ENCODE data around the gene PIWIL4.
"Not testable (repeated sequence)": the region's sequence is repeated elsewhere in the genome, so short reads cannot be mapped to it uniquely, and the experiment has no call there.

Gene PIWIL4

GRCh38 chr11:94586546-94586945 lies 19.4 kb downstream of the PIWIL4 start:
- no peak for DNase-seq

- DNase-seq = no peak
These were observed 19.8 kb downstream of the PIWIL4 start for GRCh38 chr11:94586978-94587377.

DNA sequence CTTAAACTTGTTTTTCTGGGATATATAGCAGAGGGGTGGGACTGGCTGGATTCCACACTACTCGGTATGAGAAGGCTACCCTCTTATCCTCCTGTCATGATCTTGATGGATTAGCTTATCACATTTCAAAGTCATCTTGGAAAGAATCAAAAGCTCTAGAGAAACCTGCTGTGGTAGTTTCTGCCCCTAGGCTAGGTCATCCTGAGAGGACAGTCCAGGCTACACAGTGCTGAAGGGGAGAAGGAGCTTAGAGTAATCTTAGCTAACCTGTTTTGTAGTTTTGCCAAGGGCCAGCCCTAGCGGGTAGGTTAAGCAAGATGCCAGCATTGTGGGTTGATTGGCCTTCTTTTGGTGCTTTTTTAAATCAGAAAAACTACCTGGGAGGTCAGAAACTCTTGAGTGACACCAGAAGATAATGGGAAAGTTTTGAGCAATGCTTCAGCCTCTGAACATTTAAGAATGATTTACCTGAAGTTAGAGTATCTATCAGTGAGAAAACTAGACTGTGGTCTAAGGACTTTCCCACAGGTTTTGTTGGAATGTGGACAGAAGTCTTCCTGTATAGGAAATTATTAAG lies 21.3 kb downstream of the PIWIL4 start:
- DNase-seq = no peak

DNA sequence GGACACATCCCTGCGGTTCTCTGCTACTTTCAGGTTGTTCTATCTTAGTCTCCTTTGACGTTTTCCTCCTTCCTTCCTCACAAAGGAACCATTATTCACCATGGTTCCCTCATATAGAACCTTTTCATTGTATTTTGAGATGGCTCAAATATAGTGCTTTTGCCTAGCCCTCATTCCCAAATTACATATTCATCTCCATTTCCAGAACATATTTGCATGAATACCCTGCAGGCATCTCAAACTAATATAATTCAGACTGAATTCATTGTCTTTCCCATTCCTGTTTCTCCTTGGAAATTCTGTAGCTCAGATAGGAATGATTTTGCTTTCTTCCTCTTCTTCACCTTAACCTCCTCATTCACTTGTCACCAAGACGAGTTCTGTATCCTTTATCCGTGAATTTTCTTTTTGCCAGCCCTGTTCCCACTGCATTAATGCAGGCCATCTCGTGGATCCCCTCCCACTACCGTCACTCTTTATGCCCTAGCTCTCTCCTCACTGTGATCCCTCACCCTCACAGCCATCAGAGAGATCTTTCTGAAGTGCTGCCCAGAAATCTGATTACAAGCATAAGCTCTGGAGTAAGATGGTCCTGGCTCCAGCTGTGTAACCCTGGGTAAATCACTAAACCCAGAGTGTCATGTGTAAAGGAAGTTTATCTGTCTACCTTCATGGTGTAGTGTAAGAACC lies 23.3 kb downstream of the PIWIL4 start:
- DNase-seq = no peak

DNA sequence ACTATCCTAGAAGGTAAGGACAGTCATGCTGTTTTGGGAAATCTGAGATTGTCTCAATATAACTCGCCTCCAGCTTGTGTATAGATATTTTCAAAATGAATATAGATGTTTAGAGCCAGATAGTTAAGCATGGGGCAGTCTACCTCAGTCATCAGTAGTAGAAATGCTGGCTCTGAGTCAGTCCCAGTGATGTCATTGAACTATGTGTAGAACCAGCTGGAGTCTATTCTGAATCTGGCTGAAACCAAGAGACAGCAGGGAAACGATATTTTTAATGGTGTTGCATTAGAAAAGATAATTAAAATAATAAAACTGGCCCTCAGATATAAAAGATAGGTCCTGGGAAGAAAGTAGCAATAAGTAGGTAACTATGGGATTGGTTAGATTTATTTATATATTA lies 25.9 kb downstream of the PIWIL4 start:
- no peak for DNase-seq

- no peak for DNase-seq
These were observed 27.9 kb downstream of the PIWIL4 start for GRCh38 chr11:94595076-94595475.

GRCh38 chr11:94597896-94598295 lies 30.7 kb downstream of the PIWIL4 start:
- no peak for DNase-seq

- no peak for DNase-seq
These were observed 32.3 kb downstream of the PIWIL4 start for GRCh38 chr11:94599510-94599909.

DNA sequence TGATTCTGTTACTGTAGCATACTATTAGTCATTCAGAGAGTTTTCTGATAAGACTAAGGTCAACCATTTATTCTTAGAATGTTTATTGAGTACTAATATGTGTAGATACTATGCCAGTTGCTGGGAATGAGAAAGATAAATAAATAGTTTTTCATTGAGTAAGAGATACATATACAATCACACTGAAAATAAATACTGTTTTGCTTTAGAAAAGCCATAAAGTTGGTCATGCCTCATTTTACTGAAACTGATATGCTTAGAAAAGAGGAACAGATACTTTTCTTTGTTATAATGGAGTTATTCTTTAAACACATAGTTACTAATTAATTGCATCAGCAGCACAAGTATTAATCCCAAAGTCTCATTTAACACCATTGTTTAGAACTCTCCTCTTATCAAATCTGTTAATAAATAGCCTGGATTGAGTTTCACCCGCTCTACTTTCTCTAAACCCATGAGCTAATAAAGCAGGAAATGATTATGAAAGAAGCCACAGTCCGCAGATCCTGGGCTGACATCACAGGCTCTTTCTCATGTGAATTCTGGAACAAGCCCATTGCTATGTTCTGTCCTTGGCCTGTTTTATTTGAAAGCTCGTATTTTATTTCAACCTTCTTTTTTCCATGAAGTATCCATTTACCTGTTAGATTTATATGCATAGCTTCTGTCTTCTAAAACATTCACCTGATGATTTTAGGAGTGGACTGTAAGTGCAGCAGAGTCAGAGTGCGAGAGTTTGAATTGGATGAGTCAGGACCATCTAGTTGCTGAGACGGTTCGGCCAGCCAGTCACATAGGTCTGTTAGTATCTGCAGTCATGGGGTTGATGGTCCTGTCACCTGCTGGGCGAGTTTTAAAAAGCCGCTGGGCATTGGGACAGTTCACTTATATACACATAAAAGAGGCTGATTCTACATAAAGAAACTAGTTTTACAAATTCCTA lies 35.5 kb downstream of the PIWIL4 start:
- peak; percentile 23 for DNase-seq

DNA sequence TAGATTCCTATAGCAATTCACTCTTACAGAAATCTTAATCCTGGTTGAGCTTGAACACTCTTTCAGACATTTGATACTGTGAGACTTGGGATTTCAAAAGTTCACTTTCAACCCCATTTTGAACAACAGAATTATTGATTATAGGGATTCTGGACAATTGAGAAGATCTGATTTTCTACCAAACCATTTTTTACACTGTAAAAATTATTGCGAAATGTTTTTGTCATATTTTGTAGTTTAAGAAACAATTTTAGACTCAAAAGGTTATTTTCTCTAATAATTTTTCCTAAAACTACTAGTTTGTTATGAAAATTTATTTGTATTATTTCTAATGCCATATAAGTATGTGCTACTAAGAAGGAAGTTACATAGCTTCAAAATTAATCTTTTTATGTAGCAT lies 36.4 kb downstream of the PIWIL4 start:
- no peak for DNase-seq

GRCh38 chr11:94604482-94604881 lies 37.3 kb downstream of the PIWIL4 start:
- no peak for DNase-seq

DNA sequence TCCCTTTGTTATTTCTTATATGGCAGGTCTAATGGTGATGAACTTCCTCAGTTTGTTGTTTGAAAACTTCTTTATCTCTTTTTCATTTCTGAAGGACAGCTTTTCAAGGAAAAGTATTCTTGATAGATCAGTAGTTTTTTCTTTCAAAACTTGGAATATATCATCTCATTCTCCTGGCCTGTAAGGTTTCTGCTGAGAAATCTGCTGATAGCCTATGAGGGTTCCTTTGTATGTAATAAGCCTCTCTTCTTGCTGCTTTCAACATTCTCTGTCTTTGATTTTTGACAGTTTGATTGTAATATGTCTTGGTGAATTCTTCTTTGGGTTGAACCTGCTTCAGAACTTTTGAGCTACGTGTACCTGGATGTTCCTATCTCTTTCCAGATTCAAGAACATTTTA lies 46.0 kb downstream of the PIWIL4 start:
- no peak for DNase-seq

DNA sequence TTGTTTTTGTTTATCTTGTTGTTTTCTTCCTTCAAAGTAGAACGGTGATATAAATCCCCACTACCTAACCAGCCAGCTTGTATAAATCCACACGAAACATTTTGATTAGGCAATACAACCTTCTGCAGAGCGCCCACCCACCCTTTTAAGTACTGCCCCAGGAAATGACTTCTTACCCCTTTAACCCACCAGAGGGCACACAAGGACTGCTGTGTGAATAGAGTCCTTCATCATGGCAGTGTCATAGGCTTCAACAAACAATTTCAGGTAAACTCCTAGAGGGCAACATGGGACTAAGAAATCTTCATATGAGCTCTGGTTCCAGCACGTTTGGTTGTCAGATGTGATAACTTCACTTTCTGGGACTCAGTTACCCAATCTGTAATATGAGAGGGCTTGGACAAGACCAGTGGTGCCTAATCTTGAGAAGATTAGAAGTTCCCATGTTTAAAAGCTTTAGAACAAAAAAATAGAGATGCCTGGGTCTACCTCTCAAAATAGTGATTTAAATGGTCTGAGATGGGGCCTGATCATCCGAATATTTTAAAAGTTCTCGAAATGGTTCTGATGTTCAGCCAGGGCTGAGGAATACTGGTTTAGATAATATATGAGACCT lies 56.1 kb downstream of the PIWIL4 start:
- peak; percentile 32 for DNase-seq

- DNase-seq = not testable (repeated sequence)
These were observed 58.3 kb downstream of the PIWIL4 start for GRCh38 chr11:94625422-94625821.

- not testable (repeated sequence) for DNase-seq
These were observed 59.9 kb downstream of the PIWIL4 start for GRCh38 chr11:94627003-94627560.

- no peak for DNase-seq
These were observed 62.6 kb downstream of the PIWIL4 start for GRCh38 chr11:94629741-94630140.

DNA sequence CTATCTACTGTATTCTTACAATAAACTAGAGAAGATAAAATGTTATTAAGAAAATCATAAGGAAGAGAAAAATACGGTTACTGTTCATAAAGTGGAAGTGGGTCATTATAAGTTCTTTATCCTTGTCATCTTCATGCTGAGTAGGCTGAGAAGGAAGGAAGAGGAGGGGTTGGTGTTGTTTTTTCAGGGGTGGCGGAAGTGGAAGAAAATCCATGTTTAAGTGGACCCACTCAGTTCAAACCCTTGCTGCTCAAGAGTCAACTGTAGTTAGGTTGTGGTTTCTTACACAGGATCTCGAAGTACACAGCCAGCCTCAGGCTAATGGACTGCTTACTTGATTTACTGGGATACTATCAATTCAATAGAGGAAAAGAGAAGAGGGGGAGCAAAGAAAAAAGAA lies 63.1 kb downstream of the PIWIL4 start:
- no peak for DNase-seq

DNA sequence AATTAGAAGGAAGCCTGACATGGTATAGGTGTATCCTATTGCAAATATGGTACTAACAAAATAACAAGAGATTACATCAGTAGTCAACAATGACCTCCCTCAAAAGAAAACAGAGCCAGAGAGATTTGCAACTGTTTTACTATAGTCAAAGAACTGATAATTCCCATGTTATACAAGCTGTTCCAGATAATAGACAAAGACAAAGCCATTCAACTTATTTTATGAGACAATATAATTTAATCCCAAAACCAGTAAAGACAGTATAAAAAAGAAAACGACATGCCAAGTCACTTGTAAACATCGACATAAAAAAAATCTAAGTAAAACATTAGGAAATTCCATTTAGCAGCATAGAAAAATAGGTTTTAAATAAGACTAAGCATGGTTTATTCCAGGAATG lies 65.2 kb downstream of the PIWIL4 start:
- no peak for DNase-seq

DNA sequence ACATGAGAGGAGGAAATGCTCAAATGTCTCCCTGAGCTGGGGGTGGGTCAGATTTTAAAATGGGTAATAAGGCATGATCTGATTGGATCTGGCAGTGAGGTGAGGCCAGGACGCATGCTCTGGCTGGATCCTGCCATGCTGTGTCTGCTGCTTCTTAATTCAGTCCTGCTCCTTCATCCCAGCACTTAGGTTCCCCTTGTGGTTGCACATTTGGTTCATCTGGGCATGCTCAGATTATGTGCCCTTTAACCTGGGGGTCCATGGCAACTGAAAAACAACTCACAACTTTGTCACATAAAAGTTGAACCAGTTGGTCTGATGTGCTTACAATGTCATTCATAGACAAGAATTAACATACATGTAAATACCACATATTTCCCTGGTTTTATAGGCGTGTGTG lies 67.9 kb downstream of the PIWIL4 start:
- no peak for DNase-seq

DNA sequence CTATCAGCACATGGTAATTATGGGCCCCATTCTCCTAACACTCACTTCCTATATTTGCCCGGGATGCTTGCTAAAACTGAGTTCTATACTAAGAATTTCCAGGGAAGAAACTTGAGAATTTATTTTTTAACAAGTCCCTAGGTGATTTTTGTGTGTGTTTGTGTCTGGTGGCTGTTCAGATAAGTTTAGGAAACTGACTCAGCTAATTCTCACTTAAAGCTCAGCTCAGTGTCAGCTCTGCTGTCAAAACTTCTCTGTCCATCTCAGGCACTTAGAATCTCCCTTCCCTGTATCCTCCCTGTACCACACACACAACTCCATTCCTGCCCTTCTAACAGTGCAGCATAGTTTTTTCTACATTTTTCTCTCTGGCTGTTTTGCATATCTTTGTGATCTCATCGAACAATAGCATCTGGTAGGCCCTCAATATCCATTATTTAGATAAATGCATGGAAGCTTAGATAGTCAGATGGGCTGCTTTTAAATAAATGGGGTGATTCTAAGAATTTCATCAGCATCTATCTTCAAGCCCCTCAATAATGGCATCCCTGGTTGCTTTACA lies 69.3 kb downstream of the PIWIL4 start:
- DNase-seq = no peak

DNA sequence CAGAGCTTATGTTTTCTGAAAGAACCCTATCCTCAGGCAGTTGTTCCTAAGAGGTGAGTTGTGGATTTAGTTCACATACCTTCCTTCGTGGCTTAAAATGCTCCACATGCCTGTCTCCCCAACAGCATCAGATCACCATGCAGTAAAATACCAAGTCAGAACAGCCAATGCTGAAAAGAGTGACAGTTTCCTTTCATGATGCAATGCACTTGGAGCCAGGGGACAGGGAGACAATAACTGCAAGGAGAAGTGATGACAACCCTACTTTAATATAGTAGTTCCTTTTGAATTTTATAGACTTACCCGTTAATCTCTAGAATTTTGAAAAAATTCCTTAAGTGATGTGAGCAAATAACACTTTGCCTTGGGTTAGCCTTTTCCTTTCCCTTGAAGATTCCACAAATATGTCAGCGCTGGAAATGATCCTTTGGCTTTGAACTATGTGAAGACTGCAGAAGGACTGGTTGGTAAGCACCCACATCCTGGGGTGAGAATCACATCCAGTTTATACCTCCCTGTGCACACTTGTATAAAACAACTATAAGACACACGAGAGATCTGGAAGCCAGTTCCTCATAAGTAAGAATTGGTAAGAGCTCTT lies 71.2 kb downstream of the PIWIL4 start:
- no peak for DNase-seq

DNA sequence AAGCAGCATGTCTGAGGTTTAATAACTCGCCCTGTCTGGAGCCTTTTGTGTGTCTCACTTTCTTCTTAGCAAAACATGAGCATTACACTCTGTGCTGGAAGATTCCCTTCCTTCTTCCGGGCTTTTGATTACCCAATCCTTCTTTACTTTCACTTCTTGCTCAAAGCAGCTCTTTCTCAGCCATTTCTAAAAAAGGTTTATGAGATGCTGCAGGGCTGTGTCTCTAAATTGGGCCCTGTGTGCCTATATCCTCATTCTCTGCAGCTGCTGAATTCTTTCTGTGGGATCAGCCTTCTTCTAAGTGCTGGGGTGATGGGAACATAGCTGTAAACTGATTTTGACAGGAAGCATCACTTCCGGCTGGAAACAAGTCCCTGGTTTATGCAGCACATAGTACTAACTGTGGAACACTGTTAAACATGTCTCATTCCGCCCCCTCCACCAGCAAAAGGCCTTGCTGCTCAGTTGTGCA lies 71.8 kb downstream of the PIWIL4 start:
- DNase-seq = no peak
